ENCODE data around the gene P2RY12.
A peak's percentile ranks its signal among the peaks of the same experiment; 100 is the strongest.
"Not testable (repeated sequence)": the region's sequence is repeated elsewhere in the genome, so short reads cannot be mapped to it uniquely, and the experiment has no call there.

Gene P2RY12

DNA sequence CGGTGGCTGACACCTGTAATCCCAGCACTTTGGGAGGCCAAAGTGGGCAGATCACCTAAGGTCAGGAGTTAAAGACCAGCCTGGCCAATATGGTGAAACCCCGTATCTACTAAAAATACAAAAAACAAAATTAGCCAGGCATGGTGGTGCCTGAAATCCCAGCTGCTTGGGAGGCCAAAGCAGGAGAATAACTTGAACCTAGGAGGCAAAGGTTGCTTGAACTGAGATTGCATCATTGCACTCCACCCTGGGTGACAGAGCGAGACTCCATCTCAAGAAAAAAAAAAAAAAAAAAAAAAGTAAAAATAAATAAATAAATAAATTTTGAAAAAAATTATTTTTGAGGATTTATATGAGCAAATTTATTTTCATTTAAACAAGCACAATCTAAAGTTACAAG, 7.6 kb upstream of the P2RY12 start:
- not testable (repeated sequence) for DNase-seq

DNA sequence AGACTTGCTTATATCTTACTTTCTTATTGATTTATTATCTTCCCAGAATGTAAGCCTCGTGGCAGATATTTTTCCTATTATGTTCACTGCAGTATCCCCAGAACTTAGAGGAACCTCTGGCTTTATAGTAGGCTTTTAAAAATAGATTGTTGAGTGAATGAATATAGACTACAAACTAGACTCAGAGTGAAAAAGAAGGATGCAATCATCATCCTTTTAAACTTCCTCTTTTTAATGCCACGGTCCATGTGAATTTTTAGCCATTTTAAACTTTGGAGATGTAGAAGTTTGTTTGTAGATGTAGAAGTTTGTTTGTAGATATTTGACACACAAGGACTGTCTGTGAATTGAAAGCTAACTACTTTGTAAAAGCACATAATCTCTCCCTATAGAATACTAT, 7.2 kb upstream of the P2RY12 start:
- DNase-seq, result no peak

DNA sequence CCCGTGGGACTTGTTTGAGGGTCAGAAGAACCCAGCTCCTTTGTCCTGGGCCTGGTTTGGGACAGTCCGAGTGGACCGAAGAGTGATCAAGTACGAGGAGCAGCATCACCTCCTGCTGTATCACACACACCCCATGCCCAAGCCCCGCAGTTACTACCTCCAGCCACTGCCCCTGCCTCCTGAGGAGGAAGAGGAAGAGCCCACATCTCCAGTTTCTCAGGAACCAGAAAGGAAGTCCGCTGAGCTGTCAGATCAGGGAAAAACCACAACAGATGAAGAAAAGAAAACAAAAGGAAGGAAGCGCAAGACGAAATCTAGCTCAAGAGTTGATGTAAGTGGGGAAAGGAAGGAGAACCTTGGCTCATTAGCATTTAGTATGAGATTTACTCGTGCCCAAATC, 3.3 kb upstream of the P2RY12 start:
- no peak for DNase-seq

DNA sequence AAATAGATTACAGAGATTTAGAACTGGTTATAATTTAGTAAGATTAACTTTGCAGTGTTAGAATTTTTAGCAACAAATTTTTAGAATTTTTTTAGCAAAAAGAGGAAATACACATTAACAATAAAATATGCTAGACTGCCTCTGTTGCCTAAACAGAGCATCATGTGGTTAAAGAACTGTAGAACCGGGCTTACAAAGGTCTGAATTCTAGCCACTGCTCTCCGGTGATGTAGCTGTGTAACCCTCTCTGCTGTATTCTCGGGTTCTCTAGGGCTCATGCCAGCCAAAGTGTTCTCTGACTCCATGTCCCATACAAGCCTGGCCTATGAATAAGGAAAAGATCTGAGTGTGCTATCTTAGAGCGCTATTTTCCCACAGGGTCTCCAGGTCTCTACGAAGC, 2.9 kb upstream of the P2RY12 start:
- no peak for DNase-seq

DNA sequence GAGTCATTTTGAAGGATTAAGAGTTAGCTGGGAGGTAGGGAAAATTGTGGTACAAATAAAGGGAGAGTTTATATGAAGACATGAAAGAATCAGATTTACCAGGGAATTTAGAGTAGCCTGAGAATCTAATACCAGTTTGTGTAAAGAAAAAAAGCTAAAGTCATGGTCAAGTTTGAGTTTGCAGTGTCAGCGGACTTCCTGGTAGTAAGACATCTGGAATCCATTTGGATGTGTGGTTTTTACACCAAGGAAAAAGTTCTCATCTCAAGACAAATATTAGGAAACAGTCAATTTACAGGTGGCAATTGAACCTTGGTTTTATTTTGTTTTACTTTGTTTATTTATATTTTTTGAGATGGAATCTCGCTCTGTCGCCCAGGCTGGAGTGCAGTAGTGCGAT, 1.5 kb upstream of the P2RY12 start:
- DNase-seq, result no peak

DNA sequence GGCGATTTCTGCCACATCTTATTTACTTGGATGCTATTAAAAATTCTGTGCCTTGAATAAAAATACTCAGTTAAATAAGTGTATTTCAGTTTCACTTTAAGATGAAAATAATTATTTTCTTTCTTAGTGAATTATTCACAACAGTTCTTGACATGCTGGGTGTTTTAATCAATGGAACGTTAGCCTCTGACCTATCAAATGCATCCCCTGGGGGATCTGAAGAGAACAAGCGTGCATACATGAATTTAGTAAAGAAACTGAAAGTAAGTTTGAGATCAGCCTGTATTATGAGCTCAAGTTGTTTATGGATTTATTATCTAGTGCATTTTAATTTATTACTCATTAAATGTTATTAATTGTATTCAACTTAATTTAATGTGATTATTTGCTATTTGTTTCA, 597 bp downstream of the P2RY12 start:
- DNase-seq, result no peak

DNA sequence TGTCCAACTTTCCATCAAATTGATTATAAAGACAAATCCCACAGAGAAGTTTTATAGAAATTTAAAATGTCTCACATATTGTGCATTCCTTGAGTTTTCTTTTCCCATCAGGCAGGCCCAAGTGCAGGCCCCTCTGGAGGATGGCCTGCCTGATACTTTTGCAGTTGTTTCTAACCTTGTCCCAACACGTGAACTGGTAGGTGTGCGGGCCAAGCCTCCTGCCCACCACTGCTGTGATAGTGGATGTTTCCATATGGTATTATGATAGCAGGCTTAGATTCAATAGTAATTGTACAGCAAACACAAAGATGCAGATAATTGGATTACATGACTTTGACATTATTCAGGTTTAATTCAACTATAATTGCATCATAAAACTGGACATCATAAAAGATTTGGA, 1.4 kb downstream of the P2RY12 start:
- no peak for DNase-seq

DNA sequence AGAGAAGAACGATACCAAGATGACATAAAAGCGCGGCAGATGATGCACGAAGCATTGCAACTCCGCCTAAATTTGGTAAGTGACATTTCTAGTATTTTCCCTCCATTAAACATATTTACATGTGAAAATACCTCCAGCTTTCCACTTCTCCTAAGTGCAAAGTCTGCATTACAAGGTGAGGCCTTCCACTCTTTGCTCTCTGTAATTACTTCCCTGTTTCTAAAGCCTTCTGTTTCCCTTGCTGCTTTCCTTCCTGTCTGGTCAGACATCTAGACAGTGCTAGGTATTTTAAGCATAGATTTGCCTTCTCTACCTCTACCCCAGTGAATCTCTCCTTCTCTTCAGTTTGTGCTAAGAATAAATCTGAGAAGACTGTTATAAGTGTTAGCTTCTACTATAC, 1.9 kb downstream of the P2RY12 start:
- no peak for DNase-seq

DNA sequence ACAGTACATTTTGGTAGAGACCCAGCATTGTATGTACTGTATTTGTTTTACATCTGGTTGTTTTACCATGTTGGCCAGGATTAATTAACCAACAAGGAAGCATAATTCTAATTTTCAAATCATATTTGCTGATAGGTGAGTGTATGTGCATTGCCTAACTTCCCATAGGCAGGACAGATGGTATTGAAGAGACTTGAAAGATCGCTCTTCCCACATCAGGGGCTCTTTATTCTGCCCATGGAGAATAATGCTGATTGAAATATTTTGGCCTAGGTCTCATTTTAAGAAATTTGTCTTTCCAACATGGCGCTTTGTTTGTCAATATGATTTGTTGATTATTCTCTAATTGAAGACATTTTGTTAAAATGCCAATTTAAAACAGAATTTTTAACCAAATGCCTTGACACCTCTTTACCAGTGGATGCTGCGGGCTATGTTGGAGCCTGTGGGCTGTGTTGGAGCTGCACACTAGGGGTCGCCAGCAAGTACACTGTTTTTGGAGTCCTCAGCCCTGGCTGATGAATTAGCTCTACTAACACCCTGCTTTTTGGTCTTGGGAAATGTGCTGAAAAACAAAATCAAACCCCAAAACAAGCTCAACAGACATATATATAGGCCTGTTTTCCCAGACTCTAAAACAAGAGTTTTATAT, 5.3 kb downstream of the P2RY12 start:
- peak; percentile 42 for DNase-seq

DNA sequence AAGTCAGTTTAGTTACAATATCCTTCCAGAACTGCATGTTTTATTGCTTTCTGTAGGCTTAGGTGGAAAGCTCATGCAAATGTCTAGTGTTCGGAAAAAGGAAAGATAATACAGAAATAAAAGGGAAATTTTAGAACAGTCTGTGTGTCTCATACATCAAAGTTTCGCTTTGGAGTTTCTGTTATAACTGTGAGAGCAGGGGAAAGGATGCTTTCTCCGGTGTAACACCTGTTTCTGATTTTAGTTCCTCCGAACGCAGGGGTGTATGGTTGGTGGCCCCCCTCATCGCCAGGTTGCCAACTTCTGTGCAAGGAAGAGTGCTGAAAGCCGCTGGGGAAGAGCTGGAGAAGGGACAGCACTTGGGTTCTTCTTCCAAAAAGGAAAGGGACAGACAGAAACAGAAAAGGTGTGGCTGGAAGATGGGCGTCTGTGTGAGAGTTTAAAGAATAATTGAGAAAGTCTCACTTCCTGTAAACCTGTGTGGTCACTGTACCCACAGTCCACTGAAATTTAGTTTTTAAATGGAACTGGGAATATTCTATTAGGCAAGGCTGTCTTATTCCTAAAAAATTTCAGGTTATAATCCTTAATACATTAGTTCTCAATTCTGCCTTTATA, 6.7 kb downstream of the P2RY12 start:
- DNase-seq, result no peak

DNA sequence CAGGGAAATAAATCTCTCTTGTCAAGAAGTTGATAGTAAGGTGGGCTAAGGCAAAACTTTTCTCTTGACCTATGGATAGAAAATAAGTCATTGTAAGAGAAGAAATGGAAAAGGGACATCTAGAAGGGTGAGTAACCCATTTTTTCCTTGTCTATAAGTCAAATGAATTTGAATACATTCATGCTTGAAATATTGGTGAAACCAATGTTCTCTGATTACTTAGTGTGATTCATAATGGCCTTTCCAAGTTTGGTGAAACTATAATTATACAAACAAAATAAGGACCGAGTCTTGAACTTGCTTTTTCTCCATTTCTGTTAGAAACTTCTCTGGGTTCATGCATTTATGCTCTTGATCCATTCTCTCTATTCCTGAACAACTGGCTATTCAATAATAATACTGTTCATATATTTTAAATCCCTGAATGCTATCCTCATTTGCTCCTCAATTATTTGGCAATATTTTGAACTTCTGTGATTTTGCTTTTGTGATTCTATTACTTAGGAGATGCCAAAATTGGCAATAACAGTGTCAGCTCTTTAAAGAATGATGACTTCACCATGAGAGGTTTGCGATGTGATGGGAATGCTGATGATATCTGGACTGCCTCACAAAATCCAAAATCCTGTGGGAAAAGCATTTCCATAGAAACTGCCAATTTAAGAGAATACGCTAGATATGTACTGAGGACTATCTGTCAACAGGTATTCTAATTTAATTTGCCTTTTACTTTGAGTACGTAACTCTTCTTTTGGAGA, 12.3 kb downstream of the P2RY12 start:
- peak; percentile 62 for DNase-seq

DNA sequence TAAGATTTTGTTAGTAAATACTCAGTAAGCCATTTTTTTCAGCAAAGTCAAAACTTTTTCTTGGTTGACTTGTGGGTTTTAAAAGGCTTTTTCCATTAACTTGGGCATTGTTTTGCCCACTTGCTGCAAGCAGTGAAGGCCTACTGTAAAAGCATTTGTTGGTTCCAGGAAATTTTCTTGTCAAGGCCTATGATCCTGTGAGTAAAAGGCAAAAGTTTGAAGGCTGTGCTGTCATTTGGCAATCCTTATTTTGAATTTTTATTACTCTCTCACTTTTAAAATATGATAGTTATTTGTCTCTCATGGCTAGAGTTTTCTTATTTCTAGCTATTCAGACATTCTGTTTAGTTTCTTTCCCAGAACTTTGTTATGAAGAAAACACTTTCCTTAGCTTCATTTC, 13.0 kb downstream of the P2RY12 start:
- DNase-seq, result no peak

DNA sequence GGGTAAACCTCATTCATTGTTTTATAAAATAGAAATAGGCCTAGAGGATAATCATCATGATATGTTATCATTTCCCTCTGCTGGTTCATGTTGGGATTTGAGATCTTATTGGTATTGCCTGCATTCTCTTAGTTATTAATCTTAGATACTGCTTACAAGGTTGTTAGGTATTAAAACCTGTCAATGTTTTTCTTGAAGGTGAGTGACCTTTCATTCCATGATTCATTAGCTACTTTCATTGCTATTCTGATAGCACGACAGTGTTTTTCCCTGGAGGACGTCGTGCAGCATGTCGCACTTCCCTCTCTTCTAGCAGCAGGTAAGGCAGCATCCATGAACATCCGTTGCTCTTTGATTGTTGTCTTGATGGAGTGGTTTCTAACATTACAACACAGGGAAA, 17.1 kb downstream of the P2RY12 start:
- DNase-seq, result no peak

DNA sequence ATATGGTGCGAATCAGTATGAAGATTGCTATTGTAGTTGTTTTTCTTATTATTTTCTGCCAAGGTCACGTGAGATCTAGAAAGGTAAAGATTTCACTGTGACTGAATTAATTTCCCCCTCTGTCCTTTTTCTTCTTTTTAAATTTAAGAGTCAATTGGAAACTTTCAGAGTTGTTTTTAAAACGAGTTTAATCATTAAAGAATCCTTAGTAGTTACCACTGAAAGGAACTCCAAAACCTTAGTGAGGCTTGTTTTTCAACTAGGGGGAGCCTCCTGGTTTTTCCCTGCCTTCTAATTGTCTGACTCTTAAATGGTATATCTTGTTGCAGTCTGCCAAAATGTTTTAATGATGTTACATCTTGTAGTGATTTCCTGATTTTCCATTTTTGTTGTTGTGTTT, 17.6 kb downstream of the P2RY12 start:
- no peak for DNase-seq

DNA sequence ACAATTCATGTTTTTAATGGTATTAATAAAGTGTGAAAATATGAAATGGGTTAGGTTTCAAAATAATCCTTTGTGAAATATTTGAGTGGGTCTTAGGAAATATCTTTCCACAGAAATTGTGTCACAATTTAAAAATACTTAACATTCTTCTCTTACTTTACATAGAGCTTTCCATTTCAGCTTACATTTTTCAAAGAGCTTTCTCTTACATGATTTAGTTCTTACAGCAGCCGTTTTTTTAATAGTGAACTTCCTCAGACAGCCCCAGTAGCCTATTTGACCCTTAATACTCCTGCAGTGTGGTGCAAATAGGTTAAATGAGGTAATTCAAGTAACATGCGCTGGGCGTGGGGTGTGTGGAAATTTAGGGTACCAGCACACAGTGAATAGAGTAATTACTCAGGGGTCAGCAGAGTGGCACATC, 21.8 kb downstream of the P2RY12 start:
- DNase-seq, result peak; percentile 26

DNA sequence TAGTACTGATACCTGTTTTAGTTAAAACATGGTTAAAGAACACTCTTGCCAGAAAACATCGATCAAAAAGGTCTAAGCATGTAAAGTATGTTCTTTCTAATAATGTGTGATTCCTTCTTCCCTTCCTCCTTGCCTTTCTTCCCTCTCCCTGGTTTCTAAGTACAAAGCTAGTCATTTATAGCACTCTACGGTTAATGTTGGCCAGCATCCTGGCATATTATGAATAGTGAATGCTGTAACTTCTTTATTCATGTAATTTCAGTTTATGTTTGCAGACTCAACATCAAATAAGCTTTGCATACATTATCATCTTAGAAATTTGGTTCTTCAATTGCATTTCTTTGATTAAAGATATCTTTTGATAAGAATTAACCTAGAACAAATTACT, 27.1 kb downstream of the P2RY12 start:
- DNase-seq, result no peak

DNA sequence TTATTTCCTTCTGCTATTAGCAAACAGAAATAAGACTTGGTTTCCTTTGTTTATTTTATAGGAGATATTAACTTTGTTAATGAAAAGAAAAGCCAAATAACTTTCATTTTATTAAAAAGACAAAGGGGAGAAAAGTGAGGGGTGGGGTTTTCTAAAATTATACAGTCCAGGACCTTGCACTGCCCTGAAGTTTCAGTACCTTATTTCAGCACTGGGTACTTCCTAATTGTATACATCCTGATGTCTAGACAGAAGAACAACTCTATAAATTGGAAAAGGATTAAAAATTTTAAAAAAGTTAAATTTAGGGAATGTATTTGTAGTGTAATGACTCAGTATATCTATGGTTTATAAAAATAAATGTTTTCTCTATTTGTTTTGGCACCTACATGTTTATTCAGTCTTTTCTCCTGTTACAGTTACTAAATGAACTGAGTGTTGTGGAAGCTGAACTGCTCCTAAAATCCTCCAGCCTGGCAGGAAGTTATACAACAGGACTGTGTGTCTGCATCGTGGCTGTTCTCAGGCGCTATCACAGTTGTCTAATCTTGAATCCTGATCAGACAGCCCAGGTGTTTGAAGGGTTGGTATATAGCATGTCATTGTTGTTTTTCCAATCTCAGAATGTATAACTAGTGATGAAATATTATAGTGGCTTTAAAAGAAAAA, 27.6 kb downstream of the P2RY12 start:
- no peak for DNase-seq

DNA sequence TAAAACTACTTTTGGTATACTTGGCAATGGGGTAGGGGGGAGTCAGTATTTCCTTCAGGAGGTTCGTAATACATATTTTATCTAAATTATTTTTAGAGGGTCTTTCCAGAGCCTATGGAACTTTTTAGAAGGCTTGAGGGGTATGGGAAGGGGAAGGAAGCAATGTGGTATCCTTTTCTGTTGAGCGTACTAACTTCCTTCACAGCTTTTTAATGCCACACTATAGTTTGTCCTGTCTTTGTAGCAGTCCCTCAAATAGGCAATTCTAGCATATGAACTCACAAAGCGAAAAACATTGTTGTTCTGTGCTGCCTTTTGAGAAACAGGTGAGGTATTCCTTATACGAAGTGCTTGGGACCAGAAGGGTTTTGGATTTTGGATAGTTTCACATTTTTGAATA, 32.9 kb downstream of the P2RY12 start:
- no peak for DNase-seq

DNA sequence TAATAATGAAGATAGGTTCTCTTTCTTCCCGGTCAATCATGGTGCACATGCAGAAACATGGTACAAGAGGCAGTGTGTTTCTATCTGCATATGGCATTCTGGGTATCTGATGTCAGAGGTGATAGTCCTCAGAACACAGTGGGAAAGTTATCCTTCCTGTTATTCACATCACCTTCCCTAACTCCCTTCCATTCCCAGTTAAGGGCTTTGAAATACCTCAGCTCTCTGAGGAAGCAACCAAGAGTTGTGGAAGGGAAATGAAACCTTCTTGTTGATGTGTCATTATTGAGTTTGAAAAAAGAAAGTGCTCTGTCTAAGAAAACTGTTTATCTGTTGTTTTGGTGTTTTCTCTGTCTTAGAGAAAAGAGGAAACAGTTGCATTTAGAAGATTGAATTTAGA, 33.3 kb downstream of the P2RY12 start:
- no peak for DNase-seq

DNA sequence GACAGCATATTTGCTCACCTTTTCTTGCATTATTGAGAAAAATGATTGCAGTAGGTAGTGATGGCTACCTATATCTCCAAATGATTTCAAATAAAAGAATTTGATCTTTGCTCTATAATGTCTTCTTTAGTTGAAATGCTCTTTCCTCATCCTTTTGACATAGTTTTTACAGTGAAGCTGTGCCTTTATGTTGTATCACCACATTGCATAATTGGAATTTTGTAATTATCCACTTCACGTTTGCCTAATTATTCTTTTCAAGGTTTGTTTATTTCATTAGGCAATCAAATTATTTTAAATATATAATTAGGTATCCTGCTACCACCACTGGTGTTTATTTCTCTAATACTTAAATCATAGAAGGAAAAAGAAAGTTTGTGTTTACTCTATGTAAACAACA, 33.9 kb downstream of the P2RY12 start:
- DNase-seq, result no peak

DNA sequence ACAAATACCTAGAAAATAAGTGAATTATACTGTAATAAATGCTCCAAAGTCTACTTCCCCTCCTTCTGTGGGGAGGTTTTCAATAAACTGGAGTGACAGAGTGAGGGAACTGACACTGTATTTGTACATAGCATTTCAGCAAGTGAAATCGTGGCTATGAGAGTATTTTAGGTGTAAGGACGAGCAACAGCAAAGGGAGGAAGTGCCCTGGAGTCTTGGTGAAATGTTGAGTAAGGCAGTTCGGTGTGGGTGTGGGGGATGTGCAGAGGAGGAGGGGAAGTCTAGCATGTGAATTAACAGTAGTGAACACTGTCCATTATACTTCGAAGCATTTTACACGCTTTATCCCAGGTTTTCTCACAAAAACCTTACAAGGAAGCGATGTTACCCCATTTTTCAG, 37.1 kb downstream of the P2RY12 start:
- no peak for DNase-seq

DNA sequence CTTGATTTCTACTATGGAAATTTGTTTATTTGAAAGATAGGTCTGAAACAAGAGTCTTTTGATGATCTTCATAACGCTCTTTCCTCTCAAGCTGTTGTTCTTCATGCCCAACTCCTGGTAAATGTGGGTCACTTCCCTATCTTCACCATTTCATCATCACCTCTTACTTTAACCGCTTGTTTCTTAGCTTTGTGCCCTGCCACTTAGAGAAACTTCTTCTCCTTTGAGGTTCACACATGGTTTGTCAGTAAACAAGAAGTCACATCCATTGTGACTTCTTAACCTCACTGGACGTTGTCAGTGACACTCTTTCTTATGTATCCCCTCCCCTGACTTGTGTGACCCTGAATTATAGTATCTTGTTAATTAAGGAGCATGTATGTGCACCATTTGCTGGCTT, 38.3 kb downstream of the P2RY12 start:
- no peak for DNase-seq

DNA sequence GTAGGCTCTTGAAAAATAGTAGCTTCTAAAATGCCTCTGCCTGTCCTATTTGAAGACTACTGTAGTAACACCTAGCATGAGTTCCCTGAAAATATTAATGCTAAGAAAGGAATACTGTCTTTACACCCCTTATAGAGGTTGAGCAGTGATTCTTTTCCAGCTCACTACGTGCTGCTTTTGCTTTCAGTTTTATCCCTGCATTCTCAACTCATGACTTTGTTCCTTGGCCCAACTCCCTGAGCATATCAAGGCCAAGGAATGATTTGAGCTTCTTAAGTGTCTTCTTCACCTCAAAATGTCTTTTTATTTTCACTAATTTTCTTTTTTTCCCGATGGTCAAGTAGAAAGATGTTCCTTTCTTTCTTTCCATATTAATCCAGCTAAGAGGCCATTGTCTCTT, 38.7 kb downstream of the P2RY12 start:
- peak; percentile 66 for DNase-seq

DNA sequence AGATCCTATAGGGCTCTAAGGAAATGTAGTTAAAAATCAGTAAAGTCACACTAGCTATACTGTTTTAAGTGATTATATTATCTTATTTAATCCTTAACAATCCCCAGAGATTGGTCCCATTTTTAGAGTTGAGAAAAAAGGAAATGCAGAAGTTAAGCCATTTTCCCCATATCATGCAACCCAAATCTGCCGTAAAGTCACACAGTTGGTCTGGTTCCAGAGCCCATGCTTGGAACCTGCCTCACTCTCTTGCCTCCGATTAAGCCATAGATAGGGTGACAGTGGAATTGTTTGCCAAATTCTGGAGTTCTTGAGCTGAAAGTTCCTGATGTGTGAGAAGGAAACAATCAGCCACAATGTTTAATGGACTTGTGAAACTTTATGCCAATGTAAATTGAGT, 52.9 kb downstream of the P2RY12 start:
- no peak for DNase-seq
